ENCODE results near the gene GPR15. TPM values are rescaled to one million over a fixed set of nuclear protein-coding genes. Genes with fewer than 3 reads are reported as not detected.

GPR15 gene
- total RNA-seq (not detected), polyA plus RNA-seq (not detected)
- long read RNA-seq, donor 1, result 0 reads
- long read RNA-seq, donor 2, result 0 reads
- long read RNA-seq, donor 3, result 0 reads
- long read RNA-seq, donor 4, result 0 reads

- no peaks in the 10 kb centered on the region for H3K4me1 ChIP-seq (ENCODE audit: control insufficient read depth, insufficient read depth, low read length)
- H3K27me3 ChIP-seq (ENCODE audit: control insufficient read depth, insufficient read depth), result no peaks in the 10 kb centered on the region
- intact Hi-C loops (cut with DNase I), result no loop called here
- DNase-seq (no peak), ATAC-seq (no peak)
- 72% methylated on average over 7 of the region's 7 CpGs for whole genome bisulfite sequencing
- no peak within 1 kb of the TSS for H3K4me3 ChIP-seq (ENCODE audit: low read length)
- no peaks in the 10 kb centered on the region for H3K9me3 ChIP-seq (ENCODE audit: control insufficient read depth, low read length)
- H3K27ac ChIP-seq (ENCODE audit: low read length), result no peak within 1 kb of the TSS
Observed at GRCh38 chr3:98531622-98532274, at the start of gene GPR15. GPR15 (plus strand) TSS chr3:98531978; CDS start chr3:98532034, 56 bp downstream.

- no peak overlapping the region for H3K4me3 ChIP-seq (ENCODE audit: low read length)
- peaks cover 3% of the 10 kb centered on the region for H3K9me3 ChIP-seq (ENCODE audit: control insufficient read depth, low read length)
- no peak for ATAC-seq
- 63% methylated on average over 3 of the region's 3 CpGs for WGBS
- no peak for DNase-seq
- H3K4me1 ChIP-seq (ENCODE audit: control insufficient read depth, insufficient read depth, low read length), result no peaks in the 10 kb centered on the region
- H3K27ac ChIP-seq (ENCODE audit: low read length), result no peak overlapping the region
- H3K27me3 ChIP-seq (ENCODE audit: control insufficient read depth, insufficient read depth), result no peaks in the 10 kb centered on the region
- intact Hi-C loops (cut with DNase I), result no loop called here
Observed at GRCh38 chr3:98482717-98483482, 48.9 kb upstream of the GPR15 start.

- Histone ChIP-seq H3K27me3 (ENCODE audit: control insufficient read depth, insufficient read depth) (no peaks in the 10 kb centered on the region), H3K4me1 (ENCODE audit: control insufficient read depth, insufficient read depth, low read length) (no peaks in the 10 kb centered on the region), H3K9me3 (ENCODE audit: control insufficient read depth, low read length) (peaks cover 3% of the 10 kb centered on the region), H3K27ac (ENCODE audit: low read length) (no peak overlapping the region), H3K4me3 (ENCODE audit: low read length) (no peak overlapping the region)
- WGBS, result 86% methylated on average over 3 of the region's 3 CpGs
- ATAC-seq (no peak), DNase-seq (no peak)
- intact Hi-C loops (cut with DNase I), result no loop called here
Observed at GRCh38 chr3:98483626-98484025, 48.2 kb upstream of the GPR15 start.

GRCh38 chr3:98497381-98497780 is 34.4 kb upstream of the GPR15 start, which contains the start of gene OR5K2:
OR5K2 (plus strand) TSS chr3:98497681; CDS start chr3:98497681, 0 bp downstream.
- DNase-seq, result no peak
- H3K4me3 ChIP-seq (ENCODE audit: low read length), result no peak within 1 kb of the TSS
- WGBS, result 81% methylated on average over 2 of the region's 2 CpGs
- no peaks in the 10 kb centered on the region for H3K27me3 ChIP-seq (ENCODE audit: control insufficient read depth, insufficient read depth)
- ATAC-seq, result no peak
- intact Hi-C loops (cut with DNase I), result no loop called here
- no peaks in the 10 kb centered on the region for H3K4me1 ChIP-seq (ENCODE audit: control insufficient read depth, insufficient read depth, low read length)
- no peaks in the 10 kb centered on the region for H3K9me3 ChIP-seq (ENCODE audit: control insufficient read depth, low read length)
- H3K27ac ChIP-seq (ENCODE audit: low read length), result no peak within 1 kb of the TSS

- H3K9me3 ChIP-seq (ENCODE audit: control insufficient read depth, low read length), result no peaks in the 10 kb centered on the region
- no peaks in the 10 kb centered on the region for H3K4me1 ChIP-seq (ENCODE audit: control insufficient read depth, insufficient read depth, low read length)
- DNase-seq, result no peak
- H3K4me3 ChIP-seq (ENCODE audit: low read length), result no peak overlapping the region
- intact Hi-C loops (cut with DNase I), result no loop called here
- WGBS, result 86% methylated on average over 4 of the region's 4 CpGs
- no peak for ATAC-seq
- H3K27ac ChIP-seq (ENCODE audit: low read length), result no peak overlapping the region
- no peaks in the 10 kb centered on the region for H3K27me3 ChIP-seq (ENCODE audit: control insufficient read depth, insufficient read depth)
Observed at GRCh38 chr3:98500019-98500418, 31.8 kb upstream of the GPR15 start.

GRCh38 chr3:98501270-98501669 is 30.5 kb upstream of the GPR15 start:
- H3K4me3 ChIP-seq (ENCODE audit: low read length), result no peak overlapping the region
- H3K27ac ChIP-seq (ENCODE audit: low read length), result no peak overlapping the region
- no peaks in the 10 kb centered on the region for H3K9me3 ChIP-seq (ENCODE audit: control insufficient read depth, low read length)
- WGBS, result 67% methylated on average over 4 of the region's 4 CpGs
- intact Hi-C loops (cut with DNase I), result no loop called here
- DNase-seq, result no peak
- no peaks in the 10 kb centered on the region for H3K4me1 ChIP-seq (ENCODE audit: control insufficient read depth, insufficient read depth, low read length)
- no peak for ATAC-seq
- no peaks in the 10 kb centered on the region for H3K27me3 ChIP-seq (ENCODE audit: control insufficient read depth, insufficient read depth)

GRCh38 chr3:98501863-98502576 is 29.8 kb upstream of the GPR15 start:
- no peaks in the 10 kb centered on the region for H3K9me3 ChIP-seq (ENCODE audit: control insufficient read depth, low read length)
- no peaks in the 10 kb centered on the region for H3K4me1 ChIP-seq (ENCODE audit: control insufficient read depth, insufficient read depth, low read length)
- H3K27me3 ChIP-seq (ENCODE audit: control insufficient read depth, insufficient read depth), result no peaks in the 10 kb centered on the region
- 90% methylated on average over 5 of the region's 5 CpGs for WGBS
- intact Hi-C loops (cut with DNase I), result no loop called here
- H3K4me3 ChIP-seq (ENCODE audit: low read length), result no peak overlapping the region
- ATAC-seq (no peak), DNase-seq (no peak)
- no peak overlapping the region for H3K27ac ChIP-seq (ENCODE audit: low read length)

GRCh38 chr3:98504539-98504938 is 27.2 kb upstream of the GPR15 start:
- WGBS, result 48% methylated on average over 4 of the region's 4 CpGs
- Histone ChIP-seq H3K4me1 (ENCODE audit: control insufficient read depth, insufficient read depth, low read length) (no peaks in the 10 kb centered on the region), H3K4me3 (ENCODE audit: low read length) (no peak overlapping the region), H3K27me3 (ENCODE audit: control insufficient read depth, insufficient read depth) (no peaks in the 10 kb centered on the region), H3K9me3 (ENCODE audit: control insufficient read depth, low read length) (no peaks in the 10 kb centered on the region), H3K27ac (ENCODE audit: low read length) (no peak overlapping the region)
- intact Hi-C loops (cut with DNase I), result no loop called here
- DNase-seq (no peak), ATAC-seq (no peak)

- WGBS, result 98% methylated on average over 2 of the region's 2 CpGs
- DNase-seq, result no peak
- no peak overlapping the region for H3K4me3 ChIP-seq (ENCODE audit: low read length)
- no peak for ATAC-seq
- H3K9me3 ChIP-seq (ENCODE audit: control insufficient read depth, low read length), result no peaks in the 10 kb centered on the region
- intact Hi-C loops (cut with DNase I), result no loop called here
- no peaks in the 10 kb centered on the region for H3K27me3 ChIP-seq (ENCODE audit: control insufficient read depth, insufficient read depth)
- no peak overlapping the region for H3K27ac ChIP-seq (ENCODE audit: low read length)
- no peaks in the 10 kb centered on the region for H3K4me1 ChIP-seq (ENCODE audit: control insufficient read depth, insufficient read depth, low read length)
Observed at GRCh38 chr3:98508582-98508981, 23.2 kb upstream of the GPR15 start.

GRCh38 chr3:98512576-98512975 is 19.2 kb upstream of the GPR15 start:
- ATAC-seq (no peak), DNase-seq (no peak)
- no peaks in the 10 kb centered on the region for H3K27me3 ChIP-seq (ENCODE audit: control insufficient read depth, insufficient read depth)
- intact Hi-C loops (cut with DNase I), result no loop called here
- H3K9me3 ChIP-seq (ENCODE audit: control insufficient read depth, low read length), result no peaks in the 10 kb centered on the region
- 95% methylated on average over 4 of the region's 4 CpGs for WGBS
- no peaks in the 10 kb centered on the region for H3K4me1 ChIP-seq (ENCODE audit: control insufficient read depth, insufficient read depth, low read length)
- no peak overlapping the region for H3K27ac ChIP-seq (ENCODE audit: low read length)
- H3K4me3 ChIP-seq (ENCODE audit: low read length), result no peak overlapping the region

- no peak for DNase-seq
- H3K4me1 ChIP-seq (ENCODE audit: control insufficient read depth, insufficient read depth, low read length), result no peaks in the 10 kb centered on the region
- H3K4me3 ChIP-seq (ENCODE audit: low read length), result no peak overlapping the region
- no peak for ATAC-seq
- H3K27me3 ChIP-seq (ENCODE audit: control insufficient read depth, insufficient read depth), result no peaks in the 10 kb centered on the region
- 86% methylated on average over 4 of the region's 4 CpGs for WGBS
- intact Hi-C loops (cut with DNase I), result no loop called here
- no peaks in the 10 kb centered on the region for H3K9me3 ChIP-seq (ENCODE audit: control insufficient read depth, low read length)
- no peak overlapping the region for H3K27ac ChIP-seq (ENCODE audit: low read length)
Observed at GRCh38 chr3:98513091-98513511, 18.7 kb upstream of the GPR15 start.
